ENCODE results near the gene MSL2.
"Not testable (repeated sequence)": the region's sequence is repeated elsewhere in the genome, so short reads cannot be mapped to it uniquely, and the experiment has no call there.

The MSL2 gene

GRCh38 chr3:136120373-136121348 lies 75.5 kb downstream of the MSL2 start:
- Histone ChIP-seq H3K4me3 (ENCODE audit: low read length) (no peak overlapping the region), H3K4me1 (ENCODE audit: control insufficient read depth, insufficient read depth, low read length) (no peaks in the 10 kb centered on the region)

GRCh38 chr3:136119783-136120182 lies 76.4 kb downstream of the MSL2 start:
- not testable (repeated sequence) for H3K4me3 ChIP-seq (ENCODE audit: low read length); H3K27ac ChIP-seq (ENCODE audit: low read length); DNase-seq (ENCODE audit: low read depth, low spot score); H3K36me3 ChIP-seq (ENCODE audit: control insufficient read depth, insufficient read depth, low read length); H3K9me3 ChIP-seq (ENCODE audit: control insufficient read depth, insufficient read depth, low read length); H3K4me1 ChIP-seq (ENCODE audit: control insufficient read depth, insufficient read depth, low read length); H3K27me3 ChIP-seq (ENCODE audit: control insufficient read depth, insufficient read depth, low read length)
- WGBS (ENCODE audit: insufficient coverage, insufficient read length): no CpG with 5 or more reads among the region's 5 CpGs

More at GRCh38 chr3:136120373-136121348, 75.5 kb downstream of the MSL2 start:
- Histone ChIP-seq H3K36me3 (ENCODE audit: control insufficient read depth, insufficient read depth, low read length) (no peaks in the 10 kb centered on the region), H3K27me3 (ENCODE audit: control insufficient read depth, insufficient read depth, low read length) (no peaks in the 10 kb centered on the region), H3K27ac (ENCODE audit: low read length) (no peak overlapping the region), H3K9me3 (ENCODE audit: control insufficient read depth, insufficient read depth, low read length) (no peaks in the 10 kb centered on the region)
- no CpG with 5 or more reads among the region's 8 CpGs for WGBS (ENCODE audit: insufficient coverage, insufficient read length)
- DNase-seq (ENCODE audit: low read depth, low spot score): no peak

GRCh38 chr3:136119332-136119731 lies 76.8 kb downstream of the MSL2 start:
- not testable (repeated sequence) for H3K36me3 ChIP-seq (ENCODE audit: control insufficient read depth, insufficient read depth, low read length); DNase-seq (ENCODE audit: low read depth, low spot score); H3K4me1 ChIP-seq (ENCODE audit: control insufficient read depth, insufficient read depth, low read length); H3K27ac ChIP-seq (ENCODE audit: low read length); H3K4me3 ChIP-seq (ENCODE audit: low read length); H3K27me3 ChIP-seq (ENCODE audit: control insufficient read depth, insufficient read depth, low read length); H3K9me3 ChIP-seq (ENCODE audit: control insufficient read depth, insufficient read depth, low read length)
- WGBS (ENCODE audit: insufficient coverage, insufficient read length): no CpG with 5 or more reads among the region's 1 CpG

- no peak for DNase-seq (ENCODE audit: low read depth, low spot score)
- Histone ChIP-seq H3K4me1 (ENCODE audit: control insufficient read depth, insufficient read depth, low read length) (no peaks in the 10 kb centered on the region), H3K4me3 (ENCODE audit: low read length) (no peak overlapping the region), H3K36me3 (ENCODE audit: control insufficient read depth, insufficient read depth, low read length) (no peaks in the 10 kb centered on the region; the same call in 1 of the 2 replicates), H3K27me3 (ENCODE audit: control insufficient read depth, insufficient read depth, low read length) (no peaks in the 10 kb centered on the region), H3K27ac (ENCODE audit: low read length) (no peak overlapping the region), H3K9me3 (ENCODE audit: control insufficient read depth, insufficient read depth, low read length) (peaks cover 2% of the 10 kb centered on the region; the same call in 1 of the 2 replicates)
- WGBS (ENCODE audit: insufficient coverage, insufficient read length): no CpG with 5 or more reads among the region's 2 CpGs
These were observed 81.7 kb downstream of the MSL2 start for GRCh38 chr3:136114421-136114820.

- DNase-seq (ENCODE audit: low read depth, low spot score): no peak
- Histone ChIP-seq H3K27ac (ENCODE audit: low read length) (no peak overlapping the region), H3K9me3 (ENCODE audit: control insufficient read depth, insufficient read depth, low read length) (peaks cover 2% of the 10 kb centered on the region; the same call in 1 of the 2 replicates), H3K27me3 (ENCODE audit: control insufficient read depth, insufficient read depth, low read length) (no peaks in the 10 kb centered on the region), H3K4me3 (ENCODE audit: low read length) (no peak overlapping the region), H3K36me3 (ENCODE audit: control insufficient read depth, insufficient read depth, low read length) (no peaks in the 10 kb centered on the region; the same call in 1 of the 2 replicates), H3K4me1 (ENCODE audit: control insufficient read depth, insufficient read depth, low read length) (no peaks in the 10 kb centered on the region)
- WGBS (ENCODE audit: insufficient coverage, insufficient read length): no CpG with 5 or more reads among the region's 2 CpGs
These were observed 85.7 kb downstream of the MSL2 start for GRCh38 chr3:136110481-136110880.

GRCh38 chr3:136109499-136109898 lies 86.6 kb downstream of the MSL2 start:
- H3K27me3 ChIP-seq (ENCODE audit: control insufficient read depth, insufficient read depth, low read length): no peaks in the 10 kb centered on the region
- H3K9me3 ChIP-seq (ENCODE audit: control insufficient read depth, insufficient read depth, low read length): peaks cover under 1% of the 10 kb centered on the region; the same call in 1 of the 2 replicates
- WGBS (ENCODE audit: insufficient coverage, insufficient read length): no CpG with 5 or more reads among the region's 1 CpG
- H3K4me3 ChIP-seq (ENCODE audit: low read length): no peak overlapping the region
- no peak for DNase-seq (ENCODE audit: low read depth, low spot score)
- H3K4me1 ChIP-seq (ENCODE audit: control insufficient read depth, insufficient read depth, low read length): no peaks in the 10 kb centered on the region
- no peaks in the 10 kb centered on the region; the same call in 1 of the 2 replicates for H3K36me3 ChIP-seq (ENCODE audit: control insufficient read depth, insufficient read depth, low read length)
- no peak overlapping the region for H3K27ac ChIP-seq (ENCODE audit: low read length)

- Histone ChIP-seq H3K4me3 (ENCODE audit: low read length) (no peak overlapping the region), H3K4me1 (ENCODE audit: control insufficient read depth, insufficient read depth, low read length) (no peaks in the 10 kb centered on the region), H3K9me3 (ENCODE audit: control insufficient read depth, insufficient read depth, low read length) (no peaks in the 10 kb centered on the region), H3K36me3 (ENCODE audit: control insufficient read depth, insufficient read depth, low read length) (no peaks in the 10 kb centered on the region), H3K27me3 (ENCODE audit: control insufficient read depth, insufficient read depth, low read length) (no peaks in the 10 kb centered on the region), H3K27ac (ENCODE audit: low read length) (no peak overlapping the region)
- WGBS (ENCODE audit: insufficient coverage, insufficient read length): no CpG with 5 or more reads among the region's 6 CpGs
- DNase-seq (ENCODE audit: low read depth, low spot score): no peak
These were observed 90.0 kb downstream of the MSL2 start for GRCh38 chr3:136106101-136106500.

GRCh38 chr3:136105044-136105443 lies 91.1 kb downstream of the MSL2 start:
- WGBS (ENCODE audit: insufficient coverage, insufficient read length): no CpG with 5 or more reads among the region's 4 CpGs
- H3K36me3 ChIP-seq (ENCODE audit: control insufficient read depth, insufficient read depth, low read length): no peaks in the 10 kb centered on the region
- H3K27me3 ChIP-seq (ENCODE audit: control insufficient read depth, insufficient read depth, low read length): no peaks in the 10 kb centered on the region
- no peak overlapping the region for H3K4me3 ChIP-seq (ENCODE audit: low read length)
- DNase-seq (ENCODE audit: low read depth, low spot score): no peak
- H3K9me3 ChIP-seq (ENCODE audit: control insufficient read depth, insufficient read depth, low read length): no peaks in the 10 kb centered on the region
- no peaks in the 10 kb centered on the region for H3K4me1 ChIP-seq (ENCODE audit: control insufficient read depth, insufficient read depth, low read length)
- no peak overlapping the region for H3K27ac ChIP-seq (ENCODE audit: low read length)

All from iPS DF 6.9 (cell line).